ENCODE measurements around the gene MYH13. TPM values are rescaled to one million over a fixed set of nuclear protein-coding genes. Genes with fewer than 3 reads are reported as not detected.

The MYH13 gene
- polyA plus RNA-seq, 1 of the 3 experiments (the other 2 are of a cell fraction), result not detected

DNA sequence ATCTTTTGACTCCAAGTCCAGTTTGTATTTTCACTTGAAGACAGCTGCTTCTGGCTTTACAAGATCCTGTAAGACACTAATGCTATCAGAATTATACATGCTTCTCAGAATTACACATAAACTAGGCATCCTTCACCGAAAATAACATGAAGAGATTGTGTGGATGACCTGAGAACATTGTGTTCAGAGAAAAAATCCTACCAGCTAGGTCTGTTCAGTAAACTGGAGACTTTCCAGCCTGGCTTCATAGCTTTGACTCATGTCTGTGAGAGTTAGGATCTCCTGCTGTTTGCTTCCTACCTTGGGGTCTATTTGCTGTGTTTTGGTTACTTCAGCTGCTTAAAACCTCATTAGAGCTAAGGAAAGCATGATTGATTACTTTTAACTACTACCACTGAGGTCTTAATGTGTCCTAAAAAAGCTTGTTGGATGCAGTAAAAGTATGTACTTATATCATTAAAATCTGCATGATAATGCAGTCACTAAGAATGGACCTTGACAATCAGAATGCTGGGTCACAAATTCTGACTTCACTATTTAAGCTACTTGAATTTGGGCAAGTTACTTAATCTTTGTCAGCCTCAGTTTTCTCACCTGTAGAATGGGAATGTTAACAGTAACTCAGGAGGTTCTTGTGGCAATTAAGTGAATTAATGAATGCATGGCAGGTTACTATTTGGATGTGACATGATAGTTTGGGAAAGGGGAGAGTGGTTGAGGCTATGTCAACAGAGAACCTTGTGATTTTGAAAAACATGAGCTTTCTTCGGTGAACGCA, 8.0 kb upstream of the MYH13 start:
- ChIA-PET POLR2A (no interaction called here), CTCF (no interaction called here)
- H3K9ac ChIP-seq, result no peak overlapping the region
- H3K36me3 ChIP-seq (replicated peaks in 1 of 2; ENCODE audit: control insufficient read depth in 1 of 2, insufficient read depth in 2 of 2, low read length in 1 of 2), result no peaks in the 10 kb centered on the region
- H3K4me3 ChIP-seq (ENCODE audit: low read depth in 2 of 2, low read length in 1 of 2), result no peak overlapping the region
- no peaks in the 10 kb centered on the region for H3K9me2 ChIP-seq
- no peaks in the 10 kb centered on the region for H3K9me3 ChIP-seq
- H3K4me2 ChIP-seq, result no peak overlapping the region
- no peaks in the 10 kb centered on the region for H3K79me2 ChIP-seq (ENCODE audit: insufficient read depth)
- H3F3A ChIP-seq (replicated peaks; ENCODE audit: insufficient read depth), result no peaks in the 10 kb centered on the region
- 35% methylated on average over 3 of the region's 3 CpGs for WGBS (ENCODE audit: low lambda C conversion rate)
- H3K27ac ChIP-seq (ENCODE audit: low read depth in 2 of 2, low read length in 1 of 2), result no peak overlapping the region
- H4K20me1 ChIP-seq (ENCODE audit: insufficient read depth), result no peaks in the 10 kb centered on the region
- no peak overlapping the region for H2AFZ ChIP-seq (ENCODE audit: low read depth)
- H3K4me1 ChIP-seq (ENCODE audit: control insufficient read depth in 1 of 2, insufficient read depth in 2 of 2, low read depth in 1 of 2, low read length in 1 of 2), result no peaks in the 10 kb centered on the region
- no peak for DNase-seq
- TF ChIP-seq ELF1 (IDR thresholded peaks at IDR 0.05) (no peak), FOXM1 (IDR thresholded peaks at IDR 0.05; ENCODE audit: low read depth) (no peak), SMC3 (IDR thresholded peaks at IDR 0.05; ENCODE audit: low read depth, low read length) (no peak), POLR2AphosphoS5 (IDR thresholded peaks at IDR 0.05; ENCODE audit: low read depth, low read length) (no peak), NFIC (IDR thresholded peaks at IDR 0.05; ENCODE audit: borderline replicate concordance) (no peak), EP300 (IDR thresholded peaks at IDR 0.05; ENCODE audit: borderline replicate concordance in 1 of 2, low read depth in 1 of 2, low read length in 1 of 2) (no peak), CHD2 (IDR thresholded peaks at IDR 0.05; ENCODE audit: low read length, partially characterized antibody) (no peak), GABPA (IDR thresholded peaks at IDR 0.05; ENCODE audit: low read depth) (no peak), JUND (IDR thresholded peaks at IDR 0.05) (no peak), TAF1 (IDR thresholded peaks at IDR 0.05; ENCODE audit: borderline replicate concordance, low read depth, low read length) (no peak), MXI1 (IDR thresholded peaks at IDR 0.05; ENCODE audit: low read depth, low read length) (no peak)
- TF ChIP-seq, protein P1, sequence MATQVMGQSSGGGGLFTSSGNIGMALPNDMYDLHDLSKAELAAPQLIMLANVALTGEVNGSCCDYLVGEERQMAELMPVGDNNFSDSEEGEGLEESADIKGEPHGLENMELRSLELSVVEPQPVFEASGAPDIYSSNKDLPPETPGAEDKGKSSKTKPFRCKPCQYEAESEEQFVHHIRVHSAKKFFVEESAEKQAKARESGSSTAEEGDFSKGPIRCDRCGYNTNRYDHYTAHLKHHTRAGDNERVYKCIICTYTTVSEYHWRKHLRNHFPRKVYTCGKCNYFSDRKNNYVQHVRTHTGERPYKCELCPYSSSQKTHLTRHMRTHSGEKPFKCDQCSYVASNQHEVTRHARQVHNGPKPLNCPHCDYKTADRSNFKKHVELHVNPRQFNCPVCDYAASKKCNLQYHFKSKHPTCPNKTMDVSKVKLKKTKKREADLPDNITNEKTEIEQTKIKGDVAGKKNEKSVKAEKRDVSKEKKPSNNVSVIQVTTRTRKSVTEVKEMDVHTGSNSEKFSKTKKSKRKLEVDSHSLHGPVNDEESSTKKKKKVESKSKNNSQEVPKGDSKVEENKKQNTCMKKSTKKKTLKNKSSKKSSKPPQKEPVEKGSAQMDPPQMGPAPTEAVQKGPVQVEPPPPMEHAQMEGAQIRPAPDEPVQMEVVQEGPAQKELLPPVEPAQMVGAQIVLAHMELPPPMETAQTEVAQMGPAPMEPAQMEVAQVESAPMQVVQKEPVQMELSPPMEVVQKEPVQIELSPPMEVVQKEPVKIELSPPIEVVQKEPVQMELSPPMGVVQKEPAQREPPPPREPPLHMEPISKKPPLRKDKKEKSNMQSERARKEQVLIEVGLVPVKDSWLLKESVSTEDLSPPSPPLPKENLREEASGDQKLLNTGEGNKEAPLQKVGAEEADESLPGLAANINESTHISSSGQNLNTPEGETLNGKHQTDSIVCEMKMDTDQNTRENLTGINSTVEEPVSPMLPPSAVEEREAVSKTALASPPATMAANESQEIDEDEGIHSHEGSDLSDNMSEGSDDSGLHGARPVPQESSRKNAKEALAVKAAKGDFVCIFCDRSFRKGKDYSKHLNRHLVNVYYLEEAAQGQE (IDR thresholded peaks at IDR 0.05; ENCODE audit: low read depth, low read length), result no peak
- TF ChIP-seq, protein P2, sequence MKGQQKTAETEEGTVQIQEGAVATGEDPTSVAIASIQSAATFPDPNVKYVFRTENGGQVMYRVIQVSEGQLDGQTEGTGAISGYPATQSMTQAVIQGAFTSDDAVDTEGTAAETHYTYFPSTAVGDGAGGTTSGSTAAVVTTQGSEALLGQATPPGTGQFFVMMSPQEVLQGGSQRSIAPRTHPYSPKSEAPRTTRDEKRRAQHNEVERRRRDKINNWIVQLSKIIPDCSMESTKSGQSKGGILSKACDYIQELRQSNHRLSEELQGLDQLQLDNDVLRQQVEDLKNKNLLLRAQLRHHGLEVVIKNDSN (IDR thresholded peaks at IDR 0.05; ENCODE audit: borderline replicate concordance, low read depth), result no peak
- H3K27me3 ChIP-seq (ENCODE audit: insufficient read depth), result no peaks in the 10 kb centered on the region

Measured in SK-N-SH (cell line).